SK-N-SH (cell line): ENCODE measurements around the gene RGS11. TPM values are rescaled to one million over a fixed set of nuclear protein-coding genes. Genes with fewer than 3 reads are reported as not detected.

Source experiments
- CTCF ChIA-PET: fragments of 300-600, 350-600 bp; formaldehyde crosslinking; extraction: SDS; loops from one replicate; lab custom pipeline; 2021; lab: Yijun Ruan, JAX
- POLR2A ChIA-PET: fragments of 350-600 bp; sonication (Branson Sonifier 250); formaldehyde crosslinking; extraction: SDS; loops from one replicate; lab custom pipeline; 2020; ENCODE audit warnings: antibody characterized with exemption, inconsistent platforms; lab: Yijun Ruan, JAX
- DNase-seq: peaks from one replicate; pipeline ENCODE4 v3.0.0; 2012
- H2AFZ ChIP-seq: fragments of 200-600 bp; sonication (generic); 2 replicates; pipeline ENCODE4 v1.8.1; 2016; ENCODE audit warnings: antibody characterized with exemption, mild to moderate bottlenecking, low read depth
- H3F3A ChIP-seq: fragments of 200-600 bp; sonication (generic); replicated peaks from 2 replicates; pipeline ENCODE3; 2016; ENCODE audit warnings: antibody characterized with exemption, mild to moderate bottlenecking; ENCODE audit not compliant: insufficient read depth
- H3K27ac ChIP-seq, 2 experiments: fragments of 200-500 bp in 1 of 2; fragments of 200-600 bp in 1 of 2; sonication (Bioruptor generic) in 1 of 2; sonication (generic), shearing (Covaris generic) in 1 of 2; 2 replicates each; pipeline versions ENCODE4 v1.5.1 to v1.6.1; 2014 to 2016; ENCODE audit warnings: low read depth in 2 of 2, inconsistent platforms in 1 of 2, low read length in 1 of 2, mild to moderate bottlenecking in 1 of 2, mixed read lengths in 1 of 2
- H3K27me3 ChIP-seq: fragments of 200-600 bp; sonication (generic), shearing (Covaris generic); 2 replicates; pipeline ENCODE4 v1.6.1; 2016; ENCODE audit warnings: mixed run types; ENCODE audit not compliant: insufficient read depth
- H3K36me3 ChIP-seq, 2 experiments: fragments of 200-500 bp in 1 of 2; fragments of 200-600 bp in 1 of 2; sonication (Bioruptor generic) in 1 of 2; sonication (generic) in 1 of 2; replicated peaks in 1 of 2; 2 replicates each; pipeline versions ENCODE3 to v1.5.1; 2014 to 2016; ENCODE audit warnings: low read length in 1 of 2, mild to moderate bottlenecking in 1 of 2; ENCODE audit not compliant: insufficient read depth in 2 of 2, control insufficient read depth in 1 of 2
- H3K4me1 ChIP-seq, 2 experiments: fragments of 200-500 bp in 1 of 2; fragments of 200-600 bp in 1 of 2; sonication (Bioruptor generic) in 1 of 2; sonication (generic), shearing (Covaris generic) in 1 of 2; 2 replicates each; pipeline versions ENCODE4 v1.5.1 to v1.6.1; 2014 to 2016; ENCODE audit warnings: low read depth in 1 of 2, low read length in 1 of 2, mixed run types in 1 of 2; ENCODE audit not compliant: insufficient read depth in 2 of 2, control insufficient read depth in 1 of 2
- H3K4me2 ChIP-seq: fragments of 200-600 bp; sonication (generic), shearing (Covaris generic); 2 replicates; pipeline ENCODE4 v1.6.1; 2017; ENCODE audit warnings: mixed run types
- H3K4me3 ChIP-seq, 2 experiments: fragments of 200-500 bp in 1 of 2; fragments of 200-600 bp in 1 of 2; sonication (Bioruptor generic) in 1 of 2; sonication (generic), shearing (Covaris generic) in 1 of 2; 2 replicates each; pipeline versions ENCODE4 v1.5.1 to v1.8.1; 2014 to 2016; ENCODE audit warnings: low read depth in 2 of 2, inconsistent platforms in 1 of 2, low read length in 1 of 2, mild to moderate bottlenecking in 1 of 2, mixed read lengths in 1 of 2, moderate library complexity in 1 of 2
- H3K79me2 ChIP-seq: fragments of 200-600 bp; sonication (generic); 2 replicates; pipeline ENCODE4 v1.8.1; 2017; ENCODE audit warnings: mild to moderate bottlenecking; ENCODE audit not compliant: insufficient read depth
- H3K9ac ChIP-seq: fragments of 200-600 bp; sonication (generic); 2 replicates; pipeline ENCODE4 v1.6.1; 2017; ENCODE audit warnings: mixed run types
- H3K9me2 ChIP-seq: fragments of 200-600 bp; sonication (generic); 2 replicates; pipeline ENCODE4 v1.6.1; 2017; ENCODE audit warnings: mixed run types
- H3K9me3 ChIP-seq: fragments of 200-600 bp; sonication (generic); 2 replicates; pipeline ENCODE4 v1.6.1; 2017; ENCODE audit warnings: mixed run types, mild to moderate bottlenecking, moderate library complexity
- H4K20me1 ChIP-seq: fragments of 200-600 bp; sonication (generic); 2 replicates; pipeline ENCODE4 v1.6.1; 2017; ENCODE audit warnings: mild to moderate bottlenecking, mixed run types; ENCODE audit not compliant: insufficient read depth
- CHD2 ChIP-seq: fragments of 150-350 bp; IDR thresholded peaks from 2 replicates; pipeline ENCODE4 v1.6.1; 2018; ENCODE audit warnings: low read length; ENCODE audit not compliant: partially characterized antibody
- EP300 ChIP-seq, 2 experiments: IDR thresholded peaks; 2 replicates each; pipeline versions ENCODE4 v1.4.0 to v1.6.1; 2012; ENCODE audit warnings: borderline replicate concordance in 1 of 2, low read depth in 1 of 2, low read length in 1 of 2
- FOSL2 ChIP-seq: IDR thresholded peaks from 2 replicates; pipeline ENCODE4 v1.4.0; 2012; ENCODE audit warnings: low read depth, mild to moderate bottlenecking, moderate library complexity, borderline replicate concordance
- FOXJ3 ChIP-seq: sonication (generic); formaldehyde crosslinking; IDR thresholded peaks from 2 replicates; pipeline ENCODE4 v1.5.1; 2020; ENCODE audit warnings: mild to moderate bottlenecking, missing genetic modification reagents
- FOXM1 ChIP-seq: IDR thresholded peaks from 2 replicates; pipeline ENCODE4 v1.4.0; 2012; ENCODE audit warnings: low read depth, mild to moderate bottlenecking
- GABPA ChIP-seq: IDR thresholded peaks from 2 replicates; pipeline ENCODE4 v1.4.0; 2012; ENCODE audit warnings: low read depth, mild to moderate bottlenecking
- NFIC ChIP-seq: IDR thresholded peaks from 2 replicates; pipeline ENCODE4 v1.4.0; 2012; ENCODE audit warnings: borderline replicate concordance
- RAD21 ChIP-seq: IDR thresholded peaks from 2 replicates; pipeline ENCODE4 v1.6.1; 2012; ENCODE audit warnings: mild to moderate bottlenecking, low read length
- RCOR1 ChIP-seq: fragments of 150-350 bp; IDR thresholded peaks from 2 replicates; pipeline ENCODE4 v1.6.1; 2017; ENCODE audit warnings: antibody characterized with exemption, low read length
- RFX5 ChIP-seq: IDR thresholded peaks from 2 replicates; pipeline ENCODE4 v1.6.1; 2012; ENCODE audit warnings: mild to moderate bottlenecking, improper control_type of control experiment, low read length
- RXRA ChIP-seq: IDR thresholded peaks from 2 replicates; pipeline ENCODE4 v1.4.0; 2012; ENCODE audit warnings: low read depth, mild to moderate bottlenecking, borderline replicate concordance
- SIN3A ChIP-seq: IDR thresholded peaks from 2 replicates; pipeline ENCODE4 v1.6.1; 2012; ENCODE audit warnings: low read depth, mild to moderate bottlenecking, low read length, moderate library complexity, borderline replicate concordance
- SMC3 ChIP-seq: IDR thresholded peaks from 2 replicates; pipeline ENCODE4 v1.6.1; 2012; ENCODE audit warnings: low read depth, low read length, improper control_type of control experiment
- YY1 ChIP-seq: IDR thresholded peaks from 2 replicates; pipeline ENCODE4 v1.4.0; 2012; ENCODE audit warnings: low read depth, mild to moderate bottlenecking
- WGBS: methylation state at CpG from one replicate; pipeline ENCODE4 v1.1.6; 2017; ENCODE audit warnings: low lambda C conversion rate; 5-methylcytosine and 5-hydroxymethylcytosine counted together
- polyA plus RNA-seq, 3 experiments: library from polyadenylated mRNA; depleted of rRNA; stranded (reverse); fragments of >200 nt; gene quantifications; 2 replicates each; pipeline ENCODE4 v1.2.3, GENCODE V29; 2012
- TF ChIP-seq, protein P1 (sequence below): fragments of 150-350 bp; IDR thresholded peaks from 2 replicates; pipeline ENCODE4 v1.6.1; 2016; ENCODE audit warnings: mild to moderate bottlenecking, low read depth, low read length
- TF ChIP-seq, protein P2 (sequence below): IDR thresholded peaks from 2 replicates; pipeline ENCODE4; 2012
- TF ChIP-seq, protein P3 (sequence below): IDR thresholded peaks from 2 replicates; pipeline ENCODE4 v1.4.0; 2012; ENCODE audit warnings: low read depth, borderline replicate concordance
- TF ChIP-seq, protein P4 (sequence below): IDR thresholded peaks from 2 replicates; pipeline ENCODE4 v1.4.0; 2012; ENCODE audit warnings: low read depth, borderline replicate concordance
- TF ChIP-seq, protein P5 (sequence below): IDR thresholded peaks from 2 replicates; pipeline ENCODE4 v1.4.0; 2012; ENCODE audit warnings: low read depth

The RGS11 gene
- polyA plus RNA-seq, 1 of the 3 experiments (the other 2 are of a cell fraction), result 9.8 TPM

DNA sequence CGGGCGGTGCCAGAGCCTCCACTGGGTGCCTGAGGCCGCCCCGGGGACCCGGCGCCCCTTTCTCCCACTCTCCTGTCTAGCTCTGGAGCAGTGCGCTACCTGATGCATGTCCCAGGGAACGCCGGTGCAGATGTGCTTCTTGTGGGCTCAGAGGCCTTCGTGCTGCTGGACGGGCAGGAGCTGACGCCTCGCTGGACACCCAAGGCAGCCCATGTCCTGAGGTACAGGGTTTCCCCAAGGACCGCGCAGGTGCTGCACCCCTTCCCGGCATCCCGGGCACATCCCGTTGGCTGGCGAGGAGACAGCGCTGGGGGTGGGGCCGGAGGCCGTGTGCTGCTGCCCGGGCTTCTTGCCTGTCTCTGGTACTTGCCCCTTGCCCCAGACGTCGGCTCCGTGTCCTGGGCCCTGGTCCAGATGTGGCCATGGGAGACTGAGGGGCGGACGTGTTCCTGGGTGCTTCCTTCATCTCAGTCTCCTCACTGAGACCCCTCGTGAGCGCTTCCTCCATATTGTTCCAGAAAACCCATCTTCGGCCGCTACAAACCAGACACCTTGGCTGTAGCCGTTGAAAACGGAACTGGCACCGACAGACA, 12.5 kb downstream of the RGS11 start:
- Histone ChIP-seq H3K27me3 (no peaks in the 10 kb centered on the region), H3K79me2 (no peaks in the 10 kb centered on the region), H3F3A (no peaks in the 10 kb centered on the region), H2AFZ (no peak overlapping the region), H3K9me3 (no peaks in the 10 kb centered on the region), H3K27ac (no peak overlapping the region), H3K36me3 (peaks cover 0 to 51% of the 10 kb centered on the region in 2 experiments), H3K4me1 (peaks cover 0 to 6% of the 10 kb centered on the region in 2 experiments; a peak in 1 of 4 replicates), H3K4me2 (no peak overlapping the region), H3K4me3 (no peak overlapping the region), H3K9me2 (no peaks in the 10 kb centered on the region), H3K9ac (no peak overlapping the region), H4K20me1 (no peaks in the 10 kb centered on the region)
- TF ChIP-seq RAD21 (no peak), FOXM1 (no peak), YY1 (no peak), RXRA (no peak), NFIC (no peak), RFX5 (no peak), FOXJ3 (no peak), SMC3 (no peak), FOSL2 (no peak), CHD2 (no peak), RCOR1 (no peak), EP300 (IDR thresholded peaks at IDR 0.05; ENCODE audit: borderline replicate concordance in 1 of 2, low read depth in 1 of 2, low read length in 1 of 2) (no peak), GABPA (no peak), SIN3A (no peak)
- TF ChIP-seq, protein P1, sequence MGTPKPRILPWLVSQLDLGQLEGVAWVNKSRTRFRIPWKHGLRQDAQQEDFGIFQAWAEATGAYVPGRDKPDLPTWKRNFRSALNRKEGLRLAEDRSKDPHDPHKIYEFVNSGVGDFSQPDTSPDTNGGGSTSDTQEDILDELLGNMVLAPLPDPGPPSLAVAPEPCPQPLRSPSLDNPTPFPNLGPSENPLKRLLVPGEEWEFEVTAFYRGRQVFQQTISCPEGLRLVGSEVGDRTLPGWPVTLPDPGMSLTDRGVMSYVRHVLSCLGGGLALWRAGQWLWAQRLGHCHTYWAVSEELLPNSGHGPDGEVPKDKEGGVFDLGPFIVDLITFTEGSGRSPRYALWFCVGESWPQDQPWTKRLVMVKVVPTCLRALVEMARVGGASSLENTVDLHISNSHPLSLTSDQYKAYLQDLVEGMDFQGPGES, result no peak
- TF ChIP-seq, protein P2, sequence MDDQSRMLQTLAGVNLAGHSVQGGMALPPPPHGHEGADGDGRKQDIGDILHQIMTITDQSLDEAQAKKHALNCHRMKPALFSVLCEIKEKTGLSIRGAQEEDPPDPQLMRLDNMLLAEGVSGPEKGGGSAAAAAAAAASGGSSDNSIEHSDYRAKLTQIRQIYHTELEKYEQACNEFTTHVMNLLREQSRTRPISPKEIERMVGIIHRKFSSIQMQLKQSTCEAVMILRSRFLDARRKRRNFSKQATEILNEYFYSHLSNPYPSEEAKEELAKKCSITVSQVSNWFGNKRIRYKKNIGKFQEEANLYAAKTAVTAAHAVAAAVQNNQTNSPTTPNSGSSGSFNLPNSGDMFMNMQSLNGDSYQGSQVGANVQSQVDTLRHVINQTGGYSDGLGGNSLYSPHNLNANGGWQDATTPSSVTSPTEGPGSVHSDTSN, result no peak
- TF ChIP-seq, protein P3, sequence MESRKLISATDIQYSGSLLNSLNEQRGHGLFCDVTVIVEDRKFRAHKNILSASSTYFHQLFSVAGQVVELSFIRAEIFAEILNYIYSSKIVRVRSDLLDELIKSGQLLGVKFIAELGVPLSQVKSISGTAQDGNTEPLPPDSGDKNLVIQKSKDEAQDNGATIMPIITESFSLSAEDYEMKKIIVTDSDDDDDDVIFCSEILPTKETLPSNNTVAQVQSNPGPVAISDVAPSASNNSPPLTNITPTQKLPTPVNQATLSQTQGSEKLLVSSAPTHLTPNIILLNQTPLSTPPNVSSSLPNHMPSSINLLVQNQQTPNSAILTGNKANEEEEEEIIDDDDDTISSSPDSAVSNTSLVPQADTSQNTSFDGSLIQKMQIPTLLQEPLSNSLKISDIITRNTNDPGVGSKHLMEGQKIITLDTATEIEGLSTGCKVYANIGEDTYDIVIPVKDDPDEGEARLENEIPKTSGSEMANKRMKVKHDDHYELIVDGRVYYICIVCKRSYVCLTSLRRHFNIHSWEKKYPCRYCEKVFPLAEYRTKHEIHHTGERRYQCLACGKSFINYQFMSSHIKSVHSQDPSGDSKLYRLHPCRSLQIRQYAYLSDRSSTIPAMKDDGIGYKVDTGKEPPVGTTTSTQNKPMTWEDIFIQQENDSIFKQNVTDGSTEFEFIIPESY, result no peak
- TF ChIP-seq, protein P4, sequence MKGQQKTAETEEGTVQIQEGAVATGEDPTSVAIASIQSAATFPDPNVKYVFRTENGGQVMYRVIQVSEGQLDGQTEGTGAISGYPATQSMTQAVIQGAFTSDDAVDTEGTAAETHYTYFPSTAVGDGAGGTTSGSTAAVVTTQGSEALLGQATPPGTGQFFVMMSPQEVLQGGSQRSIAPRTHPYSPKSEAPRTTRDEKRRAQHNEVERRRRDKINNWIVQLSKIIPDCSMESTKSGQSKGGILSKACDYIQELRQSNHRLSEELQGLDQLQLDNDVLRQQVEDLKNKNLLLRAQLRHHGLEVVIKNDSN, result no peak
- TF ChIP-seq, protein P5, sequence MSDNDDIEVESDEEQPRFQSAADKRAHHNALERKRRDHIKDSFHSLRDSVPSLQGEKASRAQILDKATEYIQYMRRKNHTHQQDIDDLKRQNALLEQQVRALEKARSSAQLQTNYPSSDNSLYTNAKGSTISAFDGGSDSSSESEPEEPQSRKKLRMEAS, result no peak
- ChIA-PET CTCF (no interaction called here), POLR2A (interaction anchor here (1.0 kb wide), 1 partner anchor 42 kb away, joined by 3 read pairs; no protein-coding TSS in a partner anchor)
- WGBS, result 96% methylated on average over 19 of the region's 35 CpGs
- peak; percentile 12 for DNase-seq
